Measurements from ENCODE around the gene GBP2. TPM values are rescaled to one million over a fixed set of nuclear protein-coding genes. Genes with fewer than 3 reads are reported as not detected.

GBP2 gene
- total RNA-seq (2014; rRNA removed; shearing (Covaris generic)) = not detected in 2 replicates

- in situ Hi-C loops (cut with HindIII; ENCODE audit: low sequenced_read_pairs) = no loop called here
- DNase-seq (ENCODE audit: low spot score) = no peak
Measured at GRCh38 chr1:89125913-89126580, at the start of gene GBP2. TSS of gene GBP2 (minus strand) at chr1:89126114. CDS start at chr1:89121966, 4,148 bp downstream.

DNA sequence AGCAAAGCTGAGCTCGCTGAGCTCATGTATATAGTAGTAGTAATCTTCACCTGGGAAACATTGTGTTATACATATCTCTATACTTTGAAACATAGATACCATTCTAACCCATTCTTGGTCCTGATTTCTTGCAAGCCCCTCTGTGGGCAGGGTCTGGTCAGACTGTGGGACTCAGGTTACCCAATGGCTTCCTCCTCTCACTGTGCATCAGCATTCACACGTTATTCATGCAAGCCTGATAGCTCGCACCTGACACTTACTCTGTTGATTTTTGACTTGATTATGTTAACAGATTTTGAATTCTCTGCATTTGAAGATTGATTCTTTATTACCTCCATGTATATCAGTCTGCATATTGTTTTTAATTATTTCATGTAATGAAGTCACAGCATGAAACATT is 48.6 kb upstream of the GBP2 start:
- DNase-seq (ENCODE audit: low spot score) = no peak
- in situ Hi-C loops (cut with HindIII; ENCODE audit: low sequenced_read_pairs) = no loop called here

DNA sequence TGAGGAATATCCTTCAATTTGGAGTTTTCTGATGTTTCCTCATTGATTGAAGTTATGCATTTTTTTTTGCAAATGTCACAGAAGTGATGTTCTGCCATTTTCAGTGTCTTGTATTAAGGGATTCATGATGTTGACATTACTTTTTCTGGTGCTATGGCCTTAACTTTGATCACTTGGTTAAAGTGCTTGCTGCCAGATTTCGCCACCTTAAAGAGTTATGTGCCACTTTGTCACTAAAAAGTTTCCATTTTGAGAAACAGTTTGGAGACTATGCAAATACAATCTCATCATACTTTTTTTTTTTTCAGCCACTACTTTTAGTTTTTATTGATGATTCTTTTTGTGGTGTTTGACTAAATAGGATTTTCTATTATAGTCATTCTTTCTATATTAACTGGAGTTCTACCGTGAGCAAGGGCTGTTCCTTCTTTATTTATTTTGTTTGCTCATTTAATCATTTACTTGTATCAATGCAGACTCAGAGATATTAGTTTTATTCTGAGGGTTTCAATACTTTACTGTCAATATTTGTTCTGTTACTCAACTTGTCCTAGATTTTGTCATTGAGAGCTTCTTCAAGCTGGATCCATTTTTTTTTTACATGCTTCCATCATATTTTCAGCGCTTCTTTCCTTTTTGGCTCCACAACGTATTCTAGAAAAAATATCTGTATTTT is 46.7 kb upstream of the GBP2 start:
- in situ Hi-C loops (cut with HindIII; ENCODE audit: low sequenced_read_pairs) = no loop called here

GRCh38 chr1:89171067-89171438 is 45.1 kb upstream of the GBP2 start:
- DNase-seq (ENCODE audit: low spot score) = no peak
- in situ Hi-C loops (cut with HindIII; ENCODE audit: low sequenced_read_pairs) = no loop called here

More for the DNA sequence above, 46.7 kb upstream of the GBP2 start:
- DNase-seq (ENCODE audit: low spot score) = no peak

- no peak for DNase-seq (ENCODE audit: low spot score)
- in situ Hi-C loops (cut with HindIII; ENCODE audit: low sequenced_read_pairs) = no loop called here
Measured at GRCh38 chr1:89170170-89171066, 44.5 kb upstream of the GBP2 start.

- no peak for DNase-seq (ENCODE audit: low spot score)
- in situ Hi-C loops (cut with HindIII; ENCODE audit: low sequenced_read_pairs) = no loop called here
Measured at GRCh38 chr1:89169166-89169565, 43.3 kb upstream of the GBP2 start.

DNA sequence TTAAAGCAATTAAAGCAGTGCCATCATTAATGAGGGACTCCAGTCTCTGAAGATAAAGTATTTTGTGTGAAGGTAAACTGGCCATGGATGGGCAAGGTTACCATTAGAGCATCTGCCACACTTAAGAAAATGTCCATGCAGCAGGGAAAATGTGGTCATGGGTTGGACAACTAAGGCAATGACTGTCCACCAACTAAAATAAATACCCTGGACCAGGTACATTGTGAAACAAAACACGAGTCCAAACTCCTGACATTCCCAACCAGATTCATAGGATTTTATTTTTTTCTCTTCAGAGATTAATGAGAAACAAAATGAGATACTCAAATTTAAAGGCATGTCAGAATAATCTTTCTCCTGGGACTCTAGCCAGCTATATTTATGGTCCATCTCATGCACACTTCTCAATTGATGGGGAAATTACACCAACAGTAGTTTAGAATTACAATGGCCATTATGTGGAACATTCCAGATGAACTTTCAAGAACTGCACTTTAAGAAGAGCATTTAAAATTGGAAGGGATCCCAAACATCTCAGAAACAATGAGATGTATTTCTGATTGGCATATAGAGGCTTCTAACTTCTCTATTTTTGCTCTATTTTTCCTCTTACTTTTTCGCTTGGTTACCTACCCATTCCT is 41.8 kb upstream of the GBP2 start:
- in situ Hi-C loops (cut with HindIII; ENCODE audit: low sequenced_read_pairs) = no loop called here
- DNase-seq (ENCODE audit: low spot score) = no peak

DNA sequence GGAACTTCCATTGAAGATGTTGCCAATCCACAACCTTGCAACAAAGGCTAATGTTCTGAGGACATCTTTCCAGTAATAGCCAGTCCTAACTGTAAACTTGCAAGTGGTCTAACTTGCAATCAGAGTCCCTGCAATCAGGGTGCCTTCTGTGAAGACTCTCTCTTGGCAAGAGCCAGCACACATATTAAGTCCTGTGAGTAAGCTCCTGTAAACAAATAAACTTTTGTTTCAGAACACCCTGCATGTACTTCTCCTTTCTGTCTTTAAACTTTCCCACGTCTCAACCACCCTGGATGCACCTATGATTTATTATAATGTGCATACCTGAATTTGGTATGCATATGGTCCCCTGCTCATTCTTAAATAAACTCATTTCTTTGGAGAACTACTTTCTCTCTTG is 40.8 kb upstream of the GBP2 start:
- DNase-seq (ENCODE audit: low spot score) = no peak
- in situ Hi-C loops (cut with HindIII; ENCODE audit: low sequenced_read_pairs) = no loop called here

GRCh38 chr1:89165811-89166210 is 39.9 kb upstream of the GBP2 start:
- no peak for DNase-seq (ENCODE audit: low spot score)
- in situ Hi-C loops (cut with HindIII; ENCODE audit: low sequenced_read_pairs) = no loop called here

GRCh38 chr1:89151047-89151446 is 25.1 kb upstream of the GBP2 start:
- in situ Hi-C loops (cut with HindIII; ENCODE audit: low sequenced_read_pairs) = no loop called here

DNA sequence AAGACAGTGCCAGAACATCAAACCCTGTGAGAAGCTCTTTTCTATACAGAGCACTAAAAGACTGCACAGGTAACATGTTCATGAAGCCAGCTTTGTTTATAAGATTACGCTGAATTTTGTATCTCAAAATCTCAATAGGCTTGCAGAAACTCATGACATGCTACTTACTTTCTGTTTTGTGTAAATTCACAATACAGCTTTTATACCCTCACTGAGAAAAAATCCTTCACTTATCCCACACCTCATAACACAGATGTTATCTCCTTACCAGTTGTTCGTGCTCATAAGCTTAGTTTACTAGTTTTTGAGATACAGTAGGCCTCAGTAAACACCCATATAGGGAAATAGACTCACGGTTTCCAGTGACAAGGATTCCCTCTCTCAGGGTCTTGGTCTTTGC is 24.1 kb upstream of the GBP2 start:
- in situ Hi-C loops (cut with HindIII; ENCODE audit: low sequenced_read_pairs) = no loop called here
- DNase-seq (ENCODE audit: low spot score) = no peak

More at GRCh38 chr1:89151047-89151446, 25.1 kb upstream of the GBP2 start:
- DNase-seq (ENCODE audit: low spot score) = no peak

DNA sequence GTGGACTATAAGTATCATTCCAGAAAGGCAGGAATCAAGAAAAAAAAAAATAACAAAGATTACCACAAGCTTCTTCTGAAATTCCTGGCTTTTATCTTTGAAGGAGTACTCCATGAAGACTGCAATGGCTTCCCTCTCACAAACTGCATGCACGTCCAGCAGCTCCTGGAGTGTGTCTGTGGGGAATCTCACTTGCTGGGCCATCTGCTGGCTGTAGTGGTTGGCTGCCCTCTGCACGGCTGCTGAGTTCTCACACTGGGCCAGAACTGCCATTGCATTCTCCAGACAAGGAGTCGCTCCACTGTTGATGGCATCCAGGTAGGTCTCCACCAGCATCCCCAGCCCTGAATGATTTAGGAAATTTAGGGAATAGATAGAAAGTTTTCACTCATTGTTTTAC is 23.3 kb upstream of the GBP2 start:
- DNase-seq (ENCODE audit: low spot score) = peak; percentile 9
- in situ Hi-C loops (cut with HindIII; ENCODE audit: low sequenced_read_pairs) = no loop called here

- in situ Hi-C loops (cut with HindIII; ENCODE audit: low sequenced_read_pairs) = no loop called here
- DNase-seq (ENCODE audit: low spot score) = no peak
Measured at GRCh38 chr1:89147678-89148658, 22.1 kb upstream of the GBP2 start.

GRCh38 chr1:89146721-89147120 is 20.8 kb upstream of the GBP2 start:
- DNase-seq (ENCODE audit: low spot score) = no peak
- in situ Hi-C loops (cut with HindIII; ENCODE audit: low sequenced_read_pairs) = no loop called here

DNA sequence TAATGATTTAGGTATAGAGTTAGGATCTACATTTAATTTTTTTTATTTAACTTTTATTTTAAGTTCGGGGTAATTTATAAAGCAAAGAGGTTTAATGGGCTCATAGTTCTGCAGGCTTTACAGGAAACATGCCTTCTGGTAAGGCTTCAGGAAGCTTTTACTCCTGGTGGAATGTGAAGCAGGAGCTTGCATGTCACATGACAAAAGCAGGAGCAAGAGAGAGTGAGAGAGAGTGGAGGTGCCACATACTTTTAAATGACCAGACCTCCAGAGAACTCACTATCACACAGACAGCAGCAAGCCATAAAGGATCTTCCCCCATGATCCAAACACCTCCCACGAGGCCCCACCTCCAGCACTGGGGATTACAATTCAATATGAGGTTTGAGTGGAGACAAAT is 17.6 kb upstream of the GBP2 start:
- no peak for DNase-seq (ENCODE audit: low spot score)
- in situ Hi-C loops (cut with HindIII; ENCODE audit: low sequenced_read_pairs) = no loop called here

DNA sequence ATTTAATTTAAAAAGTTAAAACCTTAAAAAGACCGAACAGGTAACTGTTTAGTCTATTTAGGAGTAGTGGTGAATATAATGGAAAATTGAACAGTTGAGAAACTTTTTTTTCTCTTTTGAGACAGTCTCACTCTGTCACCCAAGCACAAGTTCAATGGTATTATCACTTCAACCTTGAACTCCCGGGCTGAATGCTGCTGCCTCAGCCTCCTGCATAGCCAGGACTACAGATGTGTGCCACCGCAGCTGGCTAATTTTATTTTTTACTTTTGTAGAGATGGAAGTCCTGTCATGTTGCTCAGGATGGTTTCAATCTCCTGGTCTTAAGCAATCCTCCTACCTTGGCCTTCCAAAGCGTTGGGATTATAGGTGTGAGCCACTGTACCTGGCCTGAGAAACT is 16.2 kb upstream of the GBP2 start:
- in situ Hi-C loops (cut with HindIII; ENCODE audit: low sequenced_read_pairs) = no loop called here
- no peak for DNase-seq (ENCODE audit: low spot score)

DNA sequence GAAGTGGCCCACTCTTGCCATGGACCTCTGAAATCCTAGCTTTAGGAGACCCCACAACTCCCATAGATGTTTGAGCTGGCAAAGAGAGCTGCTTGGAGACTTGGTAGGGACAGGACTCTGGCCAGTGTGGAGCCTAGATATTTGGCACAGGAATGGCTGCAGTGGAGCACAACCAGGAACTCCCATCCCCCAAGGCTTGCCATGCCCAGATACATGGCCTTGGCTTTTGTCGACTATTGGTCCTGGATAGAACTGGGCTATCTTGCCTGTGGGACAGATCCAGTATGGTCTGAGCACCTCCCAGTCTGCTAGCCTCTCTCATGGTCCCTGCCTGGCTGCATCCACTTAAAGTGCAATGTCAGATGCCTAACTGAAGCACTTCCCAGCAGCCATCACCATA is 7.8 kb upstream of the GBP2 start:
- in situ Hi-C loops (cut with HindIII; ENCODE audit: low sequenced_read_pairs) = loop anchor here (5.0 kb wide), 1 partner anchor 54 kb away; no protein-coding TSS in a partner anchor

DNA sequence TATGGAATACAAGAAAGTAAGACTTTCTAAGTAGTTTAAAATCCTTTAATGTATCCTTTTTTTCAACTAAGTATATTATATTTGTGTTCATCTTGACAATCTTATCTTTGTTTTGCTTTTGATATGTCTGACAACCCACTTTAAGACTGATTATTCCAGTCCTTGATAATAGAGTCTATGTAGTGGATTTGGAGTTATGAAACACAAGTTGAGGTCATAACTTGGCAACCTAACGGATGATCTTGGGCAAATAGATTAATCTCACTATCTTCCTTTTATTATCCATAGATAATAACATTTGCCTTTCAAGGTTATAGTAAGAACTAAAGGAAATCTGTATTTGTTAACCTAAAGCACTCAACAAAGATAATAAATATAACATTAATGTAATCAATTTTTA is 4.8 kb upstream of the GBP2 start:
- in situ Hi-C loops (cut with HindIII; ENCODE audit: low sequenced_read_pairs) = loop anchor here (5.0 kb wide), 1 partner anchor 57 kb away; no protein-coding TSS in a partner anchor

More for the DNA sequence above, 7.8 kb upstream of the GBP2 start:
- DNase-seq (ENCODE audit: low spot score) = no peak

More for the DNA sequence above, 4.8 kb upstream of the GBP2 start:
- DNase-seq (ENCODE audit: low spot score) = no peak

All from G401 (cell line).